HG03457 (cell line): ENCODE results near the gene RPTOR.
A peak's percentile ranks its signal among the peaks of the same experiment; 100 is the strongest.

ENCODE experiments used
- ATAC-seq: cut with Tn5 transposase; IDR thresholded peaks from one replicate; pipeline ENCODE4 v1.9.1; 2021; ENCODE audit warnings: moderate number of reproducible peaks; ENCODE audit not compliant: unreplicated experiment

Gene RPTOR

DNA sequence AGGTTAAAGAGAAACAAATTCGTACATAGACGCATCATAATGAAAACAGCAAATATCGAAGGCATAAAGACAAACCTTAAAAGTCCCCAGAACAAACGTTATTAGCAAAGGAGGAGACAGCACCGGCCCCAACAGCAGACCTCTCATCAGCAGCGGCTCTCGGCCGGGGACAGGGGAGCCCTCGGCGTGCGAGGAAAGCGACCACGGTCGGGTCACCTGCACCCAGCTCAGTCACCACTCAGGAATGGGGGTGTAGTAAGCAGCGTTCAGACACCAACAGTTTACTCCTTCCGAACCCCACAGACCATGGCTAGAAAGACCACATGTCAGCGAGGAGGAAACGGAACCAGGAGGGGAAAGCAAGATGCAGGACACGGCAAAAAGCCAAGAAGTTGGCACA lies 337.7 kb downstream of the RPTOR start:
- no peak for ATAC-seq

DNA sequence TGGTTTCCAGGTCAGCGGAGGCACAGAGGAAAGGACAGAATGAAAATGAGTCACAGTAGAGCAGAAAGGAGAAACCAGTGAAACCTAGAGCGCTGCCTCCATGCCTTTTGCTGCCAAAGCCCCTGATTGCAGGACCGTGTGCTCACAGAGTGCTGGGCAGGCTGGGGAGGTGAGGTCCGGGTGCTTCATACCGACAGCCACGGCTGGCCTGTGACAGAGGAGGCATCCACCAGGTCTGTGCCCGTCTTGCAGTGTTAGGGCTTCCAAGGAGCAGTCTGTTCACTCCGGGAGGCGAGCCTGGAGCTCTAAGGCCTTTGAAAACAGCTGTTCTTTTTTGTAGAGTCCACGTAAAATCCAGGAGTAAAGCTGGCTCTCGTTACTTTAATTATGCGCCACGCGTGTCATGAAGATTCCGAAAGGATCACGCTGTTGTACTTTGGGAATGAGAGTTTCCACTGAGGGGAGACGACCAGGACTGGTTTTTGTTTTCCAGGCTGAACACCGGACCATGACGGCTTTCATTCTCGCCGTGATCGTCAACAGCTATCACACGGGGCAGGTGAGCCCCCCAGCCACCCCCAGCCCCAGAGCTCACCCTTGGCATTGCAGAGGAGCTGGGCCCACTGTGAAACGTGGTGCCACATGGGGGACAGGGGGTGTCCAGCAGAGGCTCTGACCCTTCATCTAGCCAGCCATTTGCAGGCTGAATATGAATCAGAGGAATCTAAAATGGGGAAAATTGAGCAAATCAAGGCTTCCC lies 338.5 kb downstream of the RPTOR start:
- ATAC-seq: no peak

DNA sequence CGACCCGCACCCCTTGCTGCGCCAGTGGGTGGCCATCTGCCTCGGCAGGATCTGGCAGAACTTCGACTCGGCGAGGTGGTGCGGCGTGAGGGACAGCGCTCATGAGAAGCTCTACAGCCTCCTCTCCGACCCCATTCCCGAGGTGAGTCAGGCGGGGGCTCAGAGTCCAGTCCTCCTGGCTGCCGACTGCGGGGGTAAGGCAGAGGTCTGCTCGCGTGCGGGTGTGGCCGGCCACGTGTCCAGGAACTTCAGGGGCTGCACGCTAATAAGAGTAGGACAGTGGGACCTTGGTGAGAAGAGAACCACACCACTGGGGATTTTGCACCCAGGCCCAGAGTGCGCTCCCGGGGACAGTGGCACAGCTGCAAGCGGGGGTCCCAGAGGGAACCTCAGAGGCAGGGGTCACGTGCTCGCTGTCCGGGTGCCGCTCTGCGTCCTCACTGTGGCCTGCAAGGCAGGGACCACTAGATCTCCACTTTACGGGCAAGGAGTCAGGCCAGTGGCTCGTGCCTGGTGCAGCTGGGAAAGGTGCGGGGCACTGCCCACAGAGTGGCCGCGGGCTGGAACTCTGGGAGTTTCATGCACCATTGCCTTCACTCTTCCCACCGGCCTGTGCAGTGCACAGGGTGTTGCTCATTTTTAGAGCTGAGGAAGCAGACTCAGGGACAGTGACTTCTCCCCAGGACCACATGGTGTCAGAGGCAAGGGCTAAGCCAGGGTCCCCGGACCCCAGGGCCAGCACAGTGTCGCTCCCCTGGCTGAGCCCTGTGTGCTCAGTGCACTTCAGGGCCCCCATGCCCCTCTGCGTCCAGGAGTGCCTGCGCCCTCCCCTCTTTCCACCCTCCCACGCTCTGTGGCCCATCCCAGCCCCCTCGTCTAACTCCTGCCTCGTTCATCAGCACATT lies 339.4 kb downstream of the RPTOR start:
- no peak for ATAC-seq

DNA sequence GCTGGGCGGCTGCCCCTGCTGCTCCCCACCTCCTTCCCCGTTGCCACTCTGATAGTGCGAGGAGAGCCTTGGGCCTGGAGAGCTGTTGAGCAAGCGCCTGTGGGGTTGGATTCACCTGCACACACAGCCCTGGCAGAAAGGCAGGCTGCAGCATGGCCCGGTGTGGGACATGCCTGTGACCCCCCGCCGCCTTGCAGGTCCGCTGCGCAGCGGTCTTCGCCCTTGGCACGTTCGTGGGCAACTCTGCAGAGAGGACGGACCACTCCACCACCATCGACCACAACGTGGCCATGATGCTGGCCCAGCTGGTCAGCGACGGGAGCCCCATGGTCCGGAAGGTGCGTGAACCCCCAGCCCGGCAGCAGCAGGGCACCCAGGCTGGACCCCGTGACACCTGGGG lies 340.2 kb downstream of the RPTOR start:
- ATAC-seq: no peak

DNA sequence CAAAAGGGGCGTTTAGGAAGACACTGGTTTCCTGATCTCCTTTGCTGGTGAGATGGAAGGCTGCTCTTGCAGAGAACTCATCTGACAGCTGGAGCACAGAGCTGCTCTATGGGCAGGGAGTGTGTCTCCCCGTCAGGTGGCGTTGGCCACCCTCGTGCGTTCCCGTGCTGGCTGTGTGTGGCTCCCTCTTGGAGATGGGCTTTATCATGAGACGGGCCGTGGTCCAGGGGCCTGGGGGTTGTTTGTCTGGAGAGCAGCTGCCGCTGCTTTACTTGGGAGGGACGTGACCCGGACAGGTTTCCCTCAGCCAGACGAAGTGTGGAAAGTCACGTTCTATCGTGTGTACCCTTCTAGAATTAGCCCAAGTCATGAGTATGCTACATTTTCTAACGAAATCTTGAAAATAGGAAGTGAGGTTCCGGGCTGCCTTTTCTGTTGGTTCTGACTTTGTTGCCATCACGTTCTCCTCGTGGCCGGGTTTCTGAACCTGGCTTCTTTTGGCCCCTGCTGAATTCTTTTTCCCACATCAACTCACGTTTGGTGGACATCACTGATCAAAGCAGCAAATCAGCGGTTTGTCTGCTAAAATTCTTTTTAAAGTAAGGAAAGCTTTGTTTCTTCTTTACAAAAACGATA lies 341.4 kb downstream of the RPTOR start:
- no peak for ATAC-seq

DNA sequence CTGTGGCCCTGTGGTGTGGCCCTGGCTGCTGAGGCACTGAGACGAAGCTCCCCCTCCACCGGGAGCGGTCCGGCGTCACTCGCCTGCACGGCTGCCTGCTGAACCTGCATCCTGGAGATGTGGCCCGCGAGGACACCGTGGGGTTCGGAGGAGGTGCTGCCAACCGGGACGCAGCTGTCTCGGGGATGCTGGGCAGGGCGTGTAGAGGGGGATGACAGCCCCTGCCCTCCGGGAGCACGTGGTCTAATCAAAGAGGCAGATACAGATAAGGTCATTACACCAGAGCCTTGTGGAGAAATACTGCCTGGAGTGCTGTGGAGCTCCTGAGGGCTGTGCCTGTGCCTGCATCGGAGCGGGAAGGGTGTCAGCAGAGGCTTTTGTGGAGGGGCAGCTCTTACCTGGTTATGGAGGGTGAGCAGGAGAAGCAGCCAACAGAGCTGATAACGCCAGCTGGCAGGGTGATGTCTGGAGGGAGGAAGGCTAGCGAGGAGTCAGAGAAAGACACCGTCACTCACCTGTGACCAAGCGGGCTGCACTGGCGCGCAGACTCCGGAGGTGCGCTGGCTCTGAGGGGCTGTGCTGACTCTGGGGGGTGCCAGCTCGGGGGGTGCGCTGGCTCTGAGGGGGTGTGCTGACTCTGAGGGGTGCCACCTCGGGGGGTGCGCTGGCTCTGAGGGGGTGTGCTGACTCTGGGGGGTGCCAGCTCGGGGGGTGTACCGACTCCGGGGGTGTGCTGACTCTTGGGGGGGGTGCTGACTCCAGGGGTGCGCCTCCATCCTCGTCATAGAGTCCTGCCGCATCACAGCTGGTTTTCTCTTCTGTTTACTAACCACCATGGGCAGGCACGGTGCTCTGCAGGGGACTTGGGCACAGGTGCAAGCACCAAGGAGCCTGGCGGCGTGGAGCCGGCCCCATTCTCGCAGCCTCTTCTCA lies 342.3 kb downstream of the RPTOR start:
- no peak for ATAC-seq

DNA sequence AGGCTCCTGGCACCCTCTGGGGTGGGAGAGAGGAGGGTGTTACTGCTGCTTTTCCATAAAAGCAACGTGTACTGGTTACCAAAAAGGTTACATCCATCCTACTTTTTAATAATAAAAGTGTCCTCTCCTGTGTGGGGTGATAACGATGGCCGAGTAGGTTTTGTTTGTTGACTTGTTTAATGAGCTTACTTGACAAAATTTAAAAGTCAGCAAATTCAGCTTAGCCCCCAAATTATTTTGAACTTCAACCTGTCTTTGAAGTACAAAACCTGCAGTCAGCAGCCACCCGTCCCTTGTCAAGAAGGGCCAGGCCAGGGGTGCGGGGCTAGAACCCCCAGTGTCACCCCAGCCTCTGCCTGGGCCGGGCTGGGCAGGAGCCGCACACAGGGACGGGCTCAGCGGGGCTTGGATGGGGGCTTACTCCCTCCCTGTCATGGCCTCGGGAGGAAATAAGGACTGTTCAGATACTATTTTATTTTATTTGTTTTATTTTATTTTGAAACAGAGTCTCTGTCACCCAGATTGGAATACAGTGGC lies 343.1 kb downstream of the RPTOR start:
- ATAC-seq: no peak

DNA sequence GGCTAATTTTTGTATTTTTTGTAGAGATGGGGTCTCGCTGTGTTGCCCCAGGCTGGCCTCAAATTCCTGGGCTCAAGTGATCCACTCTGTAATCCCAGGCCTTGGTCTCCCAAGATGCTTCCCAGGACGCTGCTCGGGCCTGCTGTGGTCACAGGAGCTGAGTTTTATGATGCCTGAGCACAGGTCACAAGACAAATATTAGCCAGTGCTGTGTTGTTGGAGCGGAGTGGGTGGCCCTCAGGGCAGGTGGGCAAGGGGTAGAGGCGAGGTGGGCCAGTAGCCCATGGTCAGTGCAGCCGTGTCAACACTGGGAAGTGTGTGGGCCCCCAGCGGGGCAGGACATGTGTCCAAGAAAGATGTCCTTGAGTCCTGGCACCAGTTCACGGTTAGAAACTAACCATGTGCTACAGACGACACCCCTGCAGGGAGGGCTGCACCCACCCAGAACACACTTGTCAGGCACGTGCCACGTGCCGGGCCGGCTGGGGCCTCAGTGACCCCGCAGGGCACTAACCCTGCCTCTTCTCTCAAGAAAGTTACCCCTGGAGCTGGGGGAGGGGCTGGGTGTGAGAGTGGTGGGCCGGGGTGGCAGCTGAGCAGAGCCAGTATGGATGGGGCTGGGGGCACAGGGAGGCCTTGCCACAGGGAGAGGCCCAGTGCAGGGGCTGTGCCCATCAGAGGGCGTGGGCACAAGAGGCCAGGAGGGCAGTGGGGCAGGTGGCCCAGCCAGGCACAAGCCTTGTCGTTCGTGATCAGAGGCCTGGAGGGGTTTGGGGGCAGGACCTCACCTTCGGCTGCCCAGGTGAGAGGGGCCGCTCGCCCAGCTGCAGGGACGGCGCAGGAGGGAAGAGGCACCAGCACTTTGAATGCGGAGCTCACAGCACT lies 343.9 kb downstream of the RPTOR start:
- ATAC-seq: no peak

DNA sequence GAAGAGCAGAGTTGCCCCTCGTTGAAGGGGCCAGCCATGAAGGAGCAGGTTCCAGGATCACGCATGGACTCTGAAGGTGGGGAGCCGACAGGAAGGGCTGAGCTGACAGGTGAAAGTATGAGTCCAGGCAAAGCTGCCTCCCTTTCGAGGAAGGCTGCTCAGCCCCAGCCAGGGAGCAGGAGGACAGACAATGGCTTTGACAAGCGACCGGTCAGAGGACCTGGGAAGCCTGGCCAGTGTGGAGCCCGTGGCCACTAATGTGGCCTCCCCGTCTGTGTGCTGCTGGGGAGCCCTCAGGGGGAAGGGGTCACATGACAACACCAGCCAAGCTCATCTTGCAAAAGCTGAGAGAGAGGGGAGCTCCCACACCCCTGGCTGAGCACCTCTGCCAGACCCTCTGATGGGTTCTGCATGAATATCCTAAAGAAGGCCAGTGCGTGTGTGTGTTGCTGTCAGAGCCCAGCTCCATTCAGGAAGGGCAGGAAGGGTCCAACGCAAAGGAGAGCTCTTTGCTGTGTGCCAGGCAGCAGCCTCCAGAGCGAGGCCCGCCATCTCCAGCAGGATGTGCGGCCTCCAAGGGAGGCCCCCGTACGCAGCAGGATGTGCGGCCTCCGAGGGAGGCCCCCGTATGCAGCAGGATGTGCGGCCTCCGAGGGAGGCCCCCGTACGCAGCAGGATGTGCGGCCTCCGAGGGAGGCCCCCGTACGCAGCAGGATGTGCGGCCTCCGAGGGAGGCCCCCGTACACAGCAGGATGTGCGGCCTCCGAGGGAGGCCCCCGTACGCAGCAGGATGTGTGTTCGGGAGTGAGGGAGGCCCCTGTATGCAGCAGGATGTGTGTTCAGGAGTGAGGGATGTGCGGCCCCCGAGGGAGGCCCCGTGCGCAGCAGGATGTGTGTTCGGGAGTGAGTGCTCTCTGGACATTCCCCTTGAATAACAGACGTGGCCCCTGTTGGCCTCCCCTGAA lies 344.9 kb downstream of the RPTOR start:
- ATAC-seq: no peak

DNA sequence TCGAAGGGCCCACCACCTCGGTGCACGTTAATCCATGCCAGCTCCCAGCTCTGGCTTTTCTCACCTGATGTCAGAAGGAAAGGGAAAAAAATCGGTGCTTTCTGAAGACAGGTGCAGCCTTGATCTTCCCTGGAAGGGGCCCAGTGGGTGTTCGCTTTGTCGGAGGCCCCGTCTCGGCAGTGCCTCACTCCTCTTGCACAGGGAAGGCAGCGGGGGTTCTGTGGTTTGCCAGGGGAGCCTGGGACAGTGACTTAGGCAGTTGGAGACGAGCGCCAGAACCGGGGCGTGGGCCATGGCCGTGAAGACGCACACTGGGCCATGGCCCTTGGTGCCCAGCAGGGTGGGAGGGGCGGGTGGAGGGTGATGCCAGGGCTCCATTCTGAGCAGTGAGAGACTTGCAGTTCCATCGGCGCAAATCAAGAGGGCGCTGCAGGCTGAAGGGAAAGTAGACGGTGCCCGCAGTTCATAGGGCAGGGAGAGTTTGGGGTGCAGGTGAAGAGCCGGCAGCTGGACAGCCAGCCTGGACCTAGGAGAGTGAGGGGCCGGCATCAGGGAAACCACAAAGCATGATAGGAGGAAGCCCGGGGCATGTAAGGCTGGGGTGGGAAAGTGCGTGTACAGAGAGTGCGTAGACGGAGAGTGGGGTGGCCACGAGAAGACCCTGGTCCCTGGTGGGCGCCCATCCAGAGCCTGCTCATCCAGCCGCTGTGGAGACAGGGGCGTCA lies 345.7 kb downstream of the RPTOR start:
- no peak for ATAC-seq

DNA sequence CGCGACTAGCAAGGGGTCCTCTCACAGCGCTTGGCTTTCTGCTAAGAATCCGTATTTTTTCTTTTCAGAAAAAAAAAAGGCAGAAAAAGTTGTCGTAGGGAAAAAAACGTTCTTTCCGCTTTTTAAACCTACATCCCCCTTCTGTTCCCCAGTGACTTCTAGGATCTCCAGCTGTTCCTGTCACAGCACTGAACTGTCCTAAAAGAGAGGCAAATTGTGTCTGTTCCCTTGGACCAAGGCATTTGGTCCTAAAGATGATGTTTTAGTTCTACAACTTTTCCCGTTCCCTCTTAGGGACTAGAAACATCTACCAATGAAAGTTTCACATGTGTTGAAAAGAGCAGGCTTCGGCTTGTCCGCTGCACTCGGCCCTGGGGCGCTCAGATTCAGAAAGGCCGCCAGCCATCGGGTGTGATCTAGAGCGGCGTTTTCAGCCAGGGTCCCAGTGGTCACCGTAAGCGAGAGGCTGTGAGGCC lies 346.3 kb downstream of the RPTOR start:
- ATAC-seq: no peak

DNA sequence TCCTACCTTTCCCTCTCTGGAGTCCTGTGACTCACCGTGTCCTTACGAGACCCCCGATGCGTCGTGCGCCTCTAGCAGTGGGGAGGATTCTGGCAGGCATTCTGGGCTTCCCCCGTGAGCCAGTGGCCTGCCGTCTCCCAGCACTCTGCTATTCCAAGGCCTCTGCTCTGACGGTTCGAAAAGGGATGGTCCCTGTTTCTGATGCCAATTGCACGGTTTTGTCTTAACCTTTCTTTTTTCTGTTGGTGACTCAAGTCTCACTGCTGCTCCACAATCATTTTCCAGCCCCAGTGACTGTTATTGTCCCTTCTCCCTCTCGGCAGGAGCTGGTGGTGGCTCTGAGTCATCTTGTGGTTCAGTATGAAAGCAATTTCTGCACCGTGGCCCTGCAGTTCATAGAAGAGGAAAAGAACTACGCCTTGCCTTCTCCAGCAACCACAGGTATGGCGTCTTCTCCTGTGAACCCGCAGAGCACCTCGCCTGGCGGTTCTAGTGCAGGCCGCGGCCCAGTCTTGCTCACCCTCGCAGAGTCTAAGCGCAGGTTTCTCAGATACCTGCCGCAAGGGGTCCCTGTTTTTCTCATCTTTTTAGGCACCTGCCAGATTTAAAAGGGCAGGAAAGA lies 346.9 kb downstream of the RPTOR start:
- ATAC-seq: peak; percentile 10

DNA sequence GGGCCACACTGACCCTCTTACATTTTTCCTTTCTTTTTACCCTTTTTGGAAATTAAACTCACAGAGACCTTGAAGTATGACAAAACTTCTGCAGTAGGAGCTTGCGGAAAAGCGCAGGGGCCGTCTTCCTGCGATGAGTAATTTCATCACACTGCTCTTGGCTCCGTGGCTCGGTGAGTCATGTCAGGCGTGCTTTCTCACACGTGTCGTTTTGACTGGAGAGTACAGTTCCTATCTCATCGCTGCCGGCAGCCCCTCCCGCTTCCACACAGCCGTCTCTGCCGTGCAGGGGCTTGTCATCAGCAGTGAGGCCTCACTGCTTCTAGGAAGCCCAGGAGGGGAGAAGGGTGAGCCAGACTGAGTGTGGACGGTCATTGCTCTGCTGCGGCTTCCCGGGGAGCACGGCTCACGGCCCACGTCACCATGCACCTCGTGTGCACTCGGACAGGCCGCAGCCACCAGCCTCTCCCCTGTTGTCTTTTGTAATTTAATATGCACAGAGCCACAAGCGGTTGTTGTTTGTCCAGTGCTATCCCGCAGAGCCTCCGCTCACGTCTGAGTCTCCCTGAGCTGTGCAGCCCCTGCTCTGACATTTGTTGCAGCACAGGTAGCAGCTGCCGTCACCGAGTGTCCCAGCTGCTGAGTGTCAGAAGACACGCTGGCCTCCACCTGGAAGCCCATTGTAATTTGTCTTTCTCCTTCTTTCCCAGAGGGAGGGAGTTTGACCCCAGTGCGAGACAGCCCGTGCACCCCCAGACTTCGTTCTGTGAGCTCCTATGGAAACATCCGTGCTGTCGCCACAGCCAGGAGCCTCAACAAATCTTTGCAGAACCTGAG lies 347.6 kb downstream of the RPTOR start:
- ATAC-seq: peak; percentile 63

DNA sequence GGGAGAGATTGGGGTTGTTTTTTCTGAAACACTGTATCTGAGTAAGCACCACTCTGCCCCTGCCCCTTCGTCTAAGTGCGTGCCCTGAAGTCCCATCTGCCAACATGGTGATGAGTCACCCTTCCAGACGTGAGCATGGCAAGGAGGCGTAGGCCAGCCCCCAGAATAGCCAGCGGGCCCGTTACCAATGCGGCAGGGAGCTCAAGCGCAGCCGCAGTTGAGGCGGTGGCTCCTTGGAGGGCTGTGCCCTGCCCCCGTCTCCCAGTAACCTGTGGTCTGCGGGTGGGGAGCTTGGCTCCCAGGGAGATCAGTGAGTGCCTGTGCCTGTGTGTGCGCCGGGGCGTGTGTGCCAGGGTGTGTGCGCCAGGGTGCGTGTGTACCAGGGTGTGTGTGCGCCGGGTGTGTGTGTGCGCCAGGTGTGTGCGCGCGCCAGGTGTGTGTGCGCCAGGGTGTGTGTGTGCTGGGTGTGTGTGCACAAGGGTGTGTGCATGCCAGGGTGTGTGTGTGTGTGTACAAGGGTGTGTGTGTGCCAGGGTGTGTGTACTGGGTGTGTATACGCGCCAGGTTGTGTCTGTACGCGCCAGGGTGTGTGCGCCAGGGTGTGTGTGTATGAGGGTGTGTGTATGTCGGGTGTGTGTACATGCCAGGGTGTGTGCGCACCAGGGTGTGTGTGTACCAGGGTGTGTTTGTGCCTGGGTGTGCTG lies 348.4 kb downstream of the RPTOR start:
- ATAC-seq: no peak

DNA sequence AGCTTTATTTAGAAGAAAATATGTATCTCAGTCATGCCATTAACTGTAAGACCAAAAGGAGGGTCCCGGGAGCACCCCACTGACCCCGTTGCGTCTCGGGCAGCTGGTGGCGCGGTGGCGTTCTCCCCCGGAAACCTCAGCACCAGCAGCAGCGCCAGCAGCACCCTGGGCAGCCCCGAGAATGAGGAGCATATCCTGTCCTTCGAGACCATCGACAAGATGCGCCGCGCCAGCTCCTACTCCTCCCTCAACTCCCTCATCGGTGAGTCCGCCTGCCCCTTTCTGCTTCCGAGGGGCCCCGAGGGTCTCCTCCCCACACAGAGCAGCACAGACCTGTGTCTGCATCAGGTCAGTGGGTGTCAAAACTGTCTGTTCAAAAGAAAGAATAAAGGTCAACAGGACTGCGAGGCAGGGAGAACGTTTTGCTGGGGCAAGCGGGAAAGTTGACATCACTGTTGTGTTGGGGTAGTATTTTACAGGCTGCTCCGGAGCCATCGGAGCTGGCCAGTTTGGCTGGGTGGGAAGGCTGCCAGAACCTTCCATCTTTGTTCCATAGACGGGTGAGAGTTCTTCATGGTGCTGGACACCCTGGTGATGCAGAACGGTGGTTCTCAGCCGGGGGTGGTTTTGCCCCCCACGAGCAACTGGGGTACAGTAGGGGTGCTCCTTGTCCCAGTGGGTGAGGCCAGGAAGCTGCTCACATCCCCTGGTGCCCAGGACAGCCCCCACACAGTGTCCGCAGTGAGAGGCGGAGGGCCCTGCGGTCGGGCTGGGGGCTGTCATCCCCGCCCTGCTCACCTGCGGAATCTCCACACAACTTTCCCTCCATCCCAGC lies 349.2 kb downstream of the RPTOR start:
- ATAC-seq: no peak
